GM12878 (cell line): ENCODE measurements around the gene RSKR. TPM values are rescaled to one million over a fixed set of nuclear protein-coding genes. Genes with fewer than 3 reads are reported as not detected.

Source experiments
- CBFB ChIP-seq: IDR thresholded peaks from 2 replicates; pipeline ENCODE4 v1.6.1; 2016; ENCODE audit warnings: antibody characterized with exemption, low read depth
- CREM ChIP-seq: IDR thresholded peaks from 2 replicates; pipeline ENCODE4 v1.6.1; 2014; ENCODE audit warnings: antibody characterized with exemption, low read depth
- FOS ChIP-seq: IDR thresholded peaks from 3 replicates; pipeline ENCODE4 v1.6.1; 2011; ENCODE audit warnings: borderline replicate concordance; ENCODE audit not compliant: insufficient read length; ENCODE audit errors: extremely low read depth
- MEF2B ChIP-seq: fragments of 450-650 bp; IDR thresholded peaks from 2 replicates; pipeline ENCODE4 v1.6.1; 2018; ENCODE audit warnings: mild to moderate bottlenecking, moderate library complexity; ENCODE audit not compliant: partially characterized antibody, poor library complexity, severe bottlenecking
- NFIC ChIP-seq: IDR thresholded peaks from 2 replicates; pipeline ENCODE4 v1.6.1; 2012; ENCODE audit warnings: low read depth, mild to moderate bottlenecking, inconsistent platforms, low read length, moderate library complexity
- SIX5 ChIP-seq: IDR thresholded peaks from 2 replicates; pipeline ENCODE4 v1.6.1; 2011; ENCODE audit warnings: mild to moderate bottlenecking, low read depth, low read length, moderate library complexity; ENCODE audit not compliant: severe bottlenecking
- ZNF24 ChIP-seq: fragments of 450-650 bp; IDR thresholded peaks from 2 replicates; pipeline ENCODE4 v1.6.1; 2017; ENCODE audit warnings: antibody characterized with exemption, mild to moderate bottlenecking
- polyA plus RNA-seq, 11 experiments: library from polyadenylated mRNA; depleted of rRNA in 4 of 11; unstranded in 6 of 11; stranded (reverse) in 5 of 11; fragments of >200 nt; fragmentation: Nextera tagmentation in 4 of 11; fragmentation: Illumina TruSeq in 1 of 11; extraction: Ambion mirVana in 4 of 11; extraction: Trizol in 1 of 11; gene quantifications; 1 replicate in 1 of 11; 2 replicates in 10 of 11; pipeline versions ENCODE4 v1.2.1 to v1.2.3, GENCODE V29; 2011 to 2016; ENCODE audit warnings: inconsistent platforms in 2 of 11, missing spikeins in 2 of 11, low read depth in 1 of 11
- total RNA-seq, 4 experiments: library from RNA; depleted of rRNA in 3 of 4; stranded (reverse); fragments of >200 nt in 3 of 4; fragmentation: Illumina TruSeq in 1 of 4; extraction: Trizol in 1 of 4; gene quantifications; 2 replicates each; pipeline versions ENCODE4 v1.2.1 to v1.2.3, GENCODE V29; 2013 to 2021
- TF ChIP-seq, protein P1 (sequence below): IDR thresholded peaks from 2 replicates; pipeline ENCODE4 v1.6.1; 2012; ENCODE audit warnings: mild to moderate bottlenecking, low read depth, low read length
- TF ChIP-seq, protein P2 (sequence below): IDR thresholded peaks from 2 replicates; pipeline ENCODE4 v1.6.1; 2011; ENCODE audit warnings: mild to moderate bottlenecking, low read depth, low read length, moderate library complexity; ENCODE audit not compliant: insufficient replicate concordance

RSKR gene
- total and polyA plus RNA-seq, 10 of the 15 experiments (the other 5 are each of a cell fraction or from before 2014, with no cell fraction given) = 0.52 to 22.4 (median 8.7) TPM

DNA sequence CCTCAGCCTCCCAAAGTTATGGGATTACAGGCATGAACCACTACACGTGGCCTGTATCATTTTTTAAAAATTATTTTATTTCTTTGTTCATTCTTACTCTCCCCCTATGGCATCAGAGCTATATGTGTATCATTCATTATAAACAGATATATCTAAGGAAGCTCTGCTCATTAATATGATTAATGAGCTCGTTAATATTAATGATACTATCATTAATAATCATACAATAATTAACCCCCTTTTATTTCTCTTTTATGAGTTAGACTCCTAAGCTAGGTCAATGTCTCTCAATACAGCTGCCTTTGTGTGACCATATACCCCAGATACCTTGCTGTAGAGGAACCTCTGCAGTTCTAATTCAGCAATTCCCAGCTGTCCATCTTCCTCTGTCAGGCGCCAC lies 4.5 kb upstream of the RSKR start (continued):
- TF ChIP-seq, protein P1, sequence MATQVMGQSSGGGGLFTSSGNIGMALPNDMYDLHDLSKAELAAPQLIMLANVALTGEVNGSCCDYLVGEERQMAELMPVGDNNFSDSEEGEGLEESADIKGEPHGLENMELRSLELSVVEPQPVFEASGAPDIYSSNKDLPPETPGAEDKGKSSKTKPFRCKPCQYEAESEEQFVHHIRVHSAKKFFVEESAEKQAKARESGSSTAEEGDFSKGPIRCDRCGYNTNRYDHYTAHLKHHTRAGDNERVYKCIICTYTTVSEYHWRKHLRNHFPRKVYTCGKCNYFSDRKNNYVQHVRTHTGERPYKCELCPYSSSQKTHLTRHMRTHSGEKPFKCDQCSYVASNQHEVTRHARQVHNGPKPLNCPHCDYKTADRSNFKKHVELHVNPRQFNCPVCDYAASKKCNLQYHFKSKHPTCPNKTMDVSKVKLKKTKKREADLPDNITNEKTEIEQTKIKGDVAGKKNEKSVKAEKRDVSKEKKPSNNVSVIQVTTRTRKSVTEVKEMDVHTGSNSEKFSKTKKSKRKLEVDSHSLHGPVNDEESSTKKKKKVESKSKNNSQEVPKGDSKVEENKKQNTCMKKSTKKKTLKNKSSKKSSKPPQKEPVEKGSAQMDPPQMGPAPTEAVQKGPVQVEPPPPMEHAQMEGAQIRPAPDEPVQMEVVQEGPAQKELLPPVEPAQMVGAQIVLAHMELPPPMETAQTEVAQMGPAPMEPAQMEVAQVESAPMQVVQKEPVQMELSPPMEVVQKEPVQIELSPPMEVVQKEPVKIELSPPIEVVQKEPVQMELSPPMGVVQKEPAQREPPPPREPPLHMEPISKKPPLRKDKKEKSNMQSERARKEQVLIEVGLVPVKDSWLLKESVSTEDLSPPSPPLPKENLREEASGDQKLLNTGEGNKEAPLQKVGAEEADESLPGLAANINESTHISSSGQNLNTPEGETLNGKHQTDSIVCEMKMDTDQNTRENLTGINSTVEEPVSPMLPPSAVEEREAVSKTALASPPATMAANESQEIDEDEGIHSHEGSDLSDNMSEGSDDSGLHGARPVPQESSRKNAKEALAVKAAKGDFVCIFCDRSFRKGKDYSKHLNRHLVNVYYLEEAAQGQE = no peak
- TF ChIP-seq, protein P2, sequence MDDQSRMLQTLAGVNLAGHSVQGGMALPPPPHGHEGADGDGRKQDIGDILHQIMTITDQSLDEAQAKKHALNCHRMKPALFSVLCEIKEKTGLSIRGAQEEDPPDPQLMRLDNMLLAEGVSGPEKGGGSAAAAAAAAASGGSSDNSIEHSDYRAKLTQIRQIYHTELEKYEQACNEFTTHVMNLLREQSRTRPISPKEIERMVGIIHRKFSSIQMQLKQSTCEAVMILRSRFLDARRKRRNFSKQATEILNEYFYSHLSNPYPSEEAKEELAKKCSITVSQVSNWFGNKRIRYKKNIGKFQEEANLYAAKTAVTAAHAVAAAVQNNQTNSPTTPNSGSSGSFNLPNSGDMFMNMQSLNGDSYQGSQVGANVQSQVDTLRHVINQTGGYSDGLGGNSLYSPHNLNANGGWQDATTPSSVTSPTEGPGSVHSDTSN = no peak
- TF ChIP-seq MEF2B (no peak), ZNF24 (no peak), FOS (no peak), CBFB (no peak), CREM (no peak), NFIC (no peak), SIX5 (no peak)
- TF ChIP-seq, all 136 proteins: peak for 0
